HS-5 (cell line): Measurements from ENCODE around the gene PTGIR.

ENCODE experiments used
- DNase-seq: peaks from one replicate; pipeline ENCODE4 v3.0.0-alpha.2; 2012; ENCODE audit warnings: low read depth

The PTGIR gene

DNA sequence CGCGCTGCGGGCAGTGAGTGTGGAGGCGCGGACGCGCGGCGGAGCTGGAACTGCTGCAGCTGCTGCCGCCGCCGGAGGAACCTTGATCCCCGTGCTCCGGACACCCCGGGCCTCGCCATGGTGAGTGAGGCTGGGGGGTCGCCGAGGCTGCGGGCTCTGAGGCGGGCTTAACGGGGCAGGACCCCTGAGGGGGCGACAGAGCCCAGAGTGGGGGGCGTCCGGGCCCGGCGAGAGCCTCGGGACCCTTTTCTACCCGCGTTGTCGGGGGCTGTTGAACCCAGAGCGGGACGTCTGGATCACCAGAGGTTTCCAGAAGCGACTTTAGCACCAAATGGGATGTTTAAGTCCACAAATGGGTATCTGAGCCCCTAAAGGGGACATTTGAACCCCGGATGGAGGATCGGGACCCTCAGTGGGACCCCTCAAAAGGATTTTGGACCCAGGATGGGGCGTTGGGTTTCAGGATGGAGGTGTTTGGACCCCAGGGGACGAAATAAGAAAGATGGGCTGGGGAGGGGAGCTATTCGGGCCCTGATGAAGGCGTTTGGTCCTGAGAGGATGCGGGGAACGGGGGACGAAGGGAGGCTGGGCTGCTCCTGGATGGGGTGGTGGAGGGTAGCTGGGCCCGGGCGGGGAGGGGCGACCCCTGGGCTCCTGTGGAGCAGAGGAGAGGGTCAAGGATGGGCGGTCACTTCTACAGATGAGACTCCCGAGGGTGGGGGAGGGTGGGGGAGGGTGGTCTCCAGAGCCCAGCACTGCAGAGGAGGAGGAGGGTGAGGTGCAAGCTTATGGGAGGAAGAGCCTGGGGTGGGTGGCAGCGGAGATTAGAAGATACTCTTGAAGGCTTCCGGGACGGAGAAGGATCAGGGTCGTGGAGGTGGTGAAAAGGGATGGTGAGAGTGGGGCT, 23.3 kb downstream of the PTGIR start, which contains the start of gene CALM3:
Gene CALM3 (plus strand): TSS at position 13 of the 907 bp plus-strand sequence. CDS start 105 bp downstream, at position 118.
- no peak for DNase-seq

DNA sequence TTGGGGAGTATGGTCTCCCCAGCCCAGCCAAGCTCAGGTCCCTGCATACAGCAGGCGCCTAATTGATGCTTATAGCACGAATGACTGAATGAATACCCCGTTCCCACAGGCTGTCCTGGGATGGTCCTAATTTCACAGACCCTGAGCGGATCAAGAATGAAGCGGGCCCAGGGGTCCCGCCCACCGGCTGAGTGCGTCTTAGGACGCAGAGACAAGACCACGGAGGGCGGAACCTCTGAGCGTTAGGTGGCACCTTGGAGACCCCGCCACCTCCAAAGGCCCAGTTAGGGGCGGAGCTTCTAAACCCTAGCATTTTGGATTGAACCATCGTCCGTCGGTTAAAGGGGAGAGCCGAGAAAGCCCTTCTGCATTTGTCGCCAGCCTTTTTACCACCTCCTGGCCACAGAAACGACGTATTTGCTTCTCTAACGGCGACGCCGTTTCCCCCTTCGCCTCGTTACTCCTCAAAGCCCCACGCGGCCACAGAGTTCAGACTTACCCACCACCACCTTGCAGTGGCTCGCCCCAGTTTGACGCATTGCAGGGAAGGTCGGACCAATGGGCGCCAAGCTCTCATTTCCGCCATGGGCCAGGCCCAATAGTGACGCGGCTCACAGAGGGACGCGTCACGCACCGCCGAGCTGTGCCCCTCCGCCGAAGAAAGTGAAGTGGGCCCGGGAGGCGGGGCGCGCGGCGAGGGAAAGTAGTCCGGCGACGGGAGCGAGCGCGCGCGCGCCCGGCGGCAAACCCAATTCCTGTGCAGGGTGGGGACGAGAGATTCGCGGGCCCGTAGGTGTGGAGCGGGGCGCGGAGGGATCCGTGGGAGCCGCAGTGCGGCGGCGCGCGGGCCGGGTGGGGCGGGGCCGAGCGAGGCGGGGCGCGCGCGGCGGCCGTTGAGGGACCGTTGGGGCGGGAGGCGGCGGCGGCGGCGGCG, 24.2 kb downstream of the PTGIR start:
- peak; percentile 97 for DNase-seq

DNA sequence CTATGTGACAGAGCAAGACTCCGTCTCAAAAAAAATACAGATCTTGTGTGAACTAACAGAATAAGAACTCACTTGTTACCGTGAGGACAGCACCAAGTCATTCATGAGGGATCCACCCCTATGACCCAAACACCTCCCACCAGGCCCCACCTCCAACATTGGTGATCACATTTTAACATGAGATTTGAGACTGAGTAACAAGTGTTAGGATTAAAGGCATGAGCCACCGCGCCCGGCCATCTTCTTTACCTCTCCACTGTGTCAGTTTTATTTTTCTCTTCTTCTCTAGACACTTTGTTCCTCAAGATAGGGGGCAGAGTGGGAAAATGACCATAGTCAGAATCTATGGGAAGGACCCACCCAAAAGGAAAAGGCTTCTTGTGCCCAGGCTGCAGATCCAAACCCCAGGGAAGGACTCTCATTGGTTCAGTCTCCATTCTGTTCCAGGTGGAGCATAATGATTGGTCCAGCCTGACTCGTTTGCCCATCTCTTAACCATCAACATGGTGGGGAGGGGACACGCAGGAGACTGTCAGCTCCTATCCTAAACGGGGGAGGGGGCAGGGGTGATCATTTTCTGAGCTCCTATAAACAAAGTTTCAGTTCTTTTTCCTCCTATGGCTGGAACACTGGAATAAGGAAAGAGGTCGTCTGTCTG, 25.0 kb downstream of the PTGIR start:
- no peak for DNase-seq

GRCh38 chr19:46598372-46598917, 26.4 kb downstream of the PTGIR start:
- DNase-seq = no peak

DNA sequence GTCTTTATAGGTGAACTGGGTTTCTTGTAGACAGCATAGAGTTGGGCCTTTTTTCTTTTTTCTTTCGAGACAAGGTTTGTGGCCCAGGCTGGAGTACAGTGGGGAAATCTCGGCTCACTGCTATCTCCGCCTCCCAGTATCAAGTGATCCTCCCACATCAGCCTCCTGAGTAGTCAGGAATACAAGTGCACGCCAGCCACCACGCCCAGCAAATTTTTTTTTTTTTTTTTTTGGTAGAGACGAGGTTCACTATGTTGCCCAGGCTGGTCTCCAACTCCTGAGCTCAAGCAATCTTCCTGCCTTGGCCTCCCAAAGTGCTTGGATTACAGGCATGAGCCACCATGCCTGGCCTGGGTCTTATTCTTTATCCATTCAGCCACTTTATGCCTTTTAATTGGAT, 28.9 kb downstream of the PTGIR start:
- DNase-seq = no peak

GRCh38 chr19:46591870-46592269, 33.0 kb downstream of the PTGIR start:
- DNase-seq = no peak

GRCh38 chr19:46591254-46591653, 33.6 kb downstream of the PTGIR start:
- DNase-seq = no peak

DNA sequence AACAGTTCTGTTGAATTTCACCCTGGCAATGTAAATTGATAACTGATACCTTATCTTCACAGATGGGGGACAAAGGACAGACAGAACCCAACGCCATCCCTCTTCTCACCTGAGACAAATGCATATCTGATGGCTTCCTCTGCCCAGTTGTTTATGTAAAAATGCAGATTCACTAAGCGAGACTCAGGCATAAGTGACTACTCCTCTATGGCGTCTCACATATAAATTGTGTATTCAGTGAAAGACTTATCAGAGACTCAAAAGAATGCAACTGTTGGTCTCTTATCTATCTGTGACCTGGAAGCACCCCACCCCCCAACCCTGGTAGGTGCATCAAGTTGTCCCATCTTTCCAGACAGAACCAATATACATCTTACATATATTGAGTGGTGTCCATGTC, 37.0 kb downstream of the PTGIR start:
- no peak for DNase-seq

GRCh38 chr19:46586294-46586693, 38.6 kb downstream of the PTGIR start:
- no peak for DNase-seq

GRCh38 chr19:46585539-46585938, 39.4 kb downstream of the PTGIR start:
- DNase-seq = no peak

DNA sequence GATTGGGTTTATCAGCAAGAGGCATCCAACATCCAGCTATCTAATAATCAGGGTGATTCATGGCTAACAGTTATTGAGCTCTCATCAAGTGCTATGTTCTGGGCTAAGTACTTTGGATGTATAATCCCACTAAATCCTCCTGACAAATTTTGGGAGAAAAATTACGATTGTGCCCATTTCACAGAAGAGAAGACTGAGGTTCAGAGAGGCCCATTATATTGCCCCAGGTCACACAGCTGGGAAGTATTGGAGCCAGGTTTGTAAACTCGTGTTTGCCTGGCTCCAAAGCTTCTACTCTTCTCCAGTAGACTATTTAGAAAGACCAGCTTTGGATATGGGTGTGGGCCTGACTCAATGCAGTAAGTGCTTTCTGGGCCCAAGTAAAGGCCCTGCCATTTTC, 44.6 kb downstream of the PTGIR start:
- no peak for DNase-seq

DNA sequence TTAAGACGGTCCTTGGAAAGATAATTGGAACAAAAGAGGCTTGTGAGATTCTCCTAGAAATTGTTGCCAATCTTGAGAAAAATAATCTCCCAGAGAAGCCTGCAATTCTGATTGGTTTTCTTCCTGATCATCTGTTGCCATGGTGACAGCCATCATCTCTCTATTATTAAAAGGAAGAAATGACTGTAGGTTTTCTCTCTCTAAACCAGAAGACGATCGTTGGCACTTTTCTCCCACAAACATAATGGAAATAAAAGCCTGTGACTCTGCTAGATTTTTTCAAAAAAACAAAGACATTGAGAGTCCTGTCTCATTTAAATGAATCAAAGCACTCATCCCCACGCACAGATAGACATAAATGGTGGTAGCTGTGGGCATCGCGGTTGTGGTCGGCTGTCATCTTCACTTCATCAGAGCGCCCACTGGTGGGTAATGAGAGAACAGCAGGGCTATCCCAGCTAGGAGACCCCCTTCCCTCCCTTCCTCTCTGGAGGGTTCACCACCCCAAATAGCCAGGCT, 45.5 kb downstream of the PTGIR start:
- no peak for DNase-seq

GRCh38 chr19:46578450-46578849, 46.4 kb downstream of the PTGIR start:
- no peak for DNase-seq

DNA sequence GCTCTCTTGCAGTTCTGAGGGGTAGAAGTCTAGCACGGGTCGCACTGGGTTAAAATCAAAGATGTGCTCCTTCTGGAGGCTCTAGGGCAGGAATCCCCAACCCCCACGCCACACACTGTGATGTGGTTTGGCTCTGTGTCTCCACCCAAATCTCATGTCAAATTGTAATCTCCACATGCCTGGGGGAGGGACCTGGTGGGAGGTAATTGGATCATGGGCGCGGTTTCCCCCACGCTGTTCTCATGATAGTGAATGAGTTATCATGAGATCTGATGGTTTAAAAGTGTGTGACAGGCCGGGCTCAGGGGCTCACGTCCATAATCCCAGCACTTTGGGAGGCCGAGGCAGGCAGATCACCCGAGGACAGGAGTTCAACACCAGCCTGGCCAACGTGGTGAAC, 50.4 kb downstream of the PTGIR start:
- DNase-seq = no peak

GRCh38 chr19:46573679-46574498, 51.0 kb downstream of the PTGIR start:
- DNase-seq = no peak

- DNase-seq = no peak
These were observed 53.4 kb downstream of the PTGIR start for GRCh38 chr19:46571495-46571894.
